Hepatocyte (in vitro differentiated cells): ENCODE measurements around the gene FAM229B. TPM values are rescaled to one million over a fixed set of nuclear protein-coding genes. Genes with fewer than 3 reads are reported as not detected.

Experiments
- DNase-seq: peaks from one replicate; pipeline ENCODE4 v3.0.0-alpha.2; 2016; ENCODE audit warnings: low spot score
- H2AFZ ChIP-seq: fragments of 200-600 bp; sonication (generic); 2 replicates; pipeline ENCODE4 v1.6.0; 2016; ENCODE audit warnings: antibody characterized with exemption, mild to moderate bottlenecking
- H3K27ac ChIP-seq: fragments of 200-600 bp; sonication (generic); 2 replicates; pipeline ENCODE4 v1.5.1; 2016; ENCODE audit warnings: mild to moderate bottlenecking
- H3K27me3 ChIP-seq: fragments of 200-600 bp; sonication (generic); 2 replicates; pipeline ENCODE4 v1.6.1; 2016
- H3K36me3 ChIP-seq: fragments of 200-600 bp; sonication (generic); replicated peaks from 2 replicates; pipeline ENCODE4 v1.5.1; 2016; ENCODE audit warnings: low read depth; ENCODE audit not compliant: insufficient read depth
- H3K4me1 ChIP-seq: fragments of 200-600 bp; sonication (generic); 2 replicates; pipeline ENCODE4 v1.5.1; 2016; ENCODE audit warnings: mild to moderate bottlenecking, moderate library complexity; ENCODE audit not compliant: insufficient read depth
- H3K4me2 ChIP-seq: fragments of 200-600 bp; sonication (generic); 2 replicates; pipeline ENCODE4 v1.6.0; 2016
- H3K4me3 ChIP-seq: fragments of 200-600 bp; sonication (generic); 2 replicates; pipeline ENCODE4 v1.5.1; 2016; ENCODE audit warnings: mild to moderate bottlenecking
- H3K79me2 ChIP-seq: fragments of 200-600 bp; sonication (generic); 2 replicates; pipeline ENCODE4 v1.6.0; 2017; ENCODE audit warnings: mild to moderate bottlenecking
- H3K9me2 ChIP-seq: fragments of 200-600 bp; sonication (generic); replicated peaks from 2 replicates; pipeline ENCODE4 v1.6.0; 2017; ENCODE audit warnings: mild to moderate bottlenecking; ENCODE audit not compliant: insufficient read depth
- H3K9me3 ChIP-seq: fragments of 200-600 bp; sonication (generic); 2 replicates; pipeline ENCODE4 v1.5.1; 2016; ENCODE audit warnings: low read depth, mild to moderate bottlenecking
- H4K20me1 ChIP-seq: fragments of 200-600 bp; sonication (generic); 2 replicates; pipeline ENCODE4 v1.6.0; 2016; ENCODE audit warnings: mild to moderate bottlenecking; ENCODE audit not compliant: insufficient read depth, poor library complexity, severe bottlenecking
- EZH2 ChIP-seq: fragments of 200-600 bp; sonication (generic); IDR thresholded peaks from 2 replicates; pipeline ENCODE4 v1.6.1; 2016; ENCODE audit warnings: antibody characterized with exemption, mild to moderate bottlenecking, borderline replicate concordance
- EZH2phosphoT487 ChIP-seq: fragments of 200-600 bp; sonication (generic); IDR thresholded peaks from one replicate; pipeline ENCODE4 v1.6.1; 2018; ENCODE audit warnings: antibody characterized with exemption, mild to moderate bottlenecking, low read depth, moderate library complexity; ENCODE audit not compliant: unreplicated experiment, severe bottlenecking
- WGBS: methylation state at CpG from one replicate; pipeline ENCODE4 v1.1.6; 2016; ENCODE audit warnings: low lambda C conversion rate; ENCODE audit errors: missing lambda C conversion rate; 5-methylcytosine and 5-hydroxymethylcytosine counted together
- polyA plus RNA-seq: library from polyadenylated mRNA; unstranded; fragments of >200 nt; fragmentation: Nextera tagmentation; extraction: Ambion mirVana; gene quantifications from 2 replicates; pipeline ENCODE4 v1.2.1, GENCODE V29; 2016
- total RNA-seq: library from RNA; depleted of rRNA; stranded (reverse); fragments of >200 nt; gene quantifications from 2 replicates; pipeline ENCODE4 v1.2.3, GENCODE V29; 2014
- TF ChIP-seq, protein P1 (sequence below): fragments of 200-600 bp; sonication (generic); IDR thresholded peaks from 2 replicates; pipeline ENCODE4 v1.5.1; 2016; ENCODE audit warnings: antibody characterized with exemption, mild to moderate bottlenecking; ENCODE audit not compliant: poor library complexity

The FAM229B gene
- total and polyA plus RNA-seq, 2 experiments from 2014 or later = 3.4 to 25.3 TPM

DNA sequence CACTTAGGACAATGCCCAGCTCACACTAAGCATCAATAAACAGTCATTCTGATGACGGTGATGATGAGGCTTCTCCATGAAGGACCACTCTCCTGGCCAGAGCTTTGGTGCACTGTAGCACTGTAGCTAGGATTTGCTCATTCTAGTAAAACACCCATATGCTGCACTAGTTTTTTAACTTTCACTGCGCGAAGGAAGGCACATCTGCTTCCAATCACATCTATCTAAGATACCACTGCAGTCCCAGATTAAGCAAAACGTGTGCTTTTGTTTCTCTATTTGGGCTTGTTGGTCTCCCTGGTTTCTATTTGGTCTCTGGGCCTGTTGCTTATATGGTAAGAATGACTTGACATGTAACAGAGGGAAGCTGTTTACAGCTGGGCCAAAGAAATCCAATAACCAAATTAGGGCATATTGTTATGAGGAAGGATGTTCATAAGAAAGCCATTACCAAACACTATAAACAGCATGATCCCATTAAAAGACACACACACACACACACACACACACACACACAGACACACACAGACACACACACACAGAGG lies 62.4 kb downstream of the FAM229B start:
- Histone ChIP-seq H3K27ac (peak overlapping the region; percentile 80), H3K4me3 (no peak overlapping the region), H3K79me2 (no peaks in the 10 kb centered on the region), H3K4me1 (no peaks in the 10 kb centered on the region), H3K9me3 (no peaks in the 10 kb centered on the region), H3K27me3 (no peaks in the 10 kb centered on the region), H2AFZ (no peak overlapping the region), H3K36me3 (no peaks in the 10 kb centered on the region), H3K4me2 (no peak overlapping the region), H3K9me2 (no peaks in the 10 kb centered on the region), H4K20me1 (no peaks in the 10 kb centered on the region)
- DNase-seq = peak; percentile 28
- no peak for TF ChIP-seq EZH2
- TF ChIP-seq, protein P1, sequence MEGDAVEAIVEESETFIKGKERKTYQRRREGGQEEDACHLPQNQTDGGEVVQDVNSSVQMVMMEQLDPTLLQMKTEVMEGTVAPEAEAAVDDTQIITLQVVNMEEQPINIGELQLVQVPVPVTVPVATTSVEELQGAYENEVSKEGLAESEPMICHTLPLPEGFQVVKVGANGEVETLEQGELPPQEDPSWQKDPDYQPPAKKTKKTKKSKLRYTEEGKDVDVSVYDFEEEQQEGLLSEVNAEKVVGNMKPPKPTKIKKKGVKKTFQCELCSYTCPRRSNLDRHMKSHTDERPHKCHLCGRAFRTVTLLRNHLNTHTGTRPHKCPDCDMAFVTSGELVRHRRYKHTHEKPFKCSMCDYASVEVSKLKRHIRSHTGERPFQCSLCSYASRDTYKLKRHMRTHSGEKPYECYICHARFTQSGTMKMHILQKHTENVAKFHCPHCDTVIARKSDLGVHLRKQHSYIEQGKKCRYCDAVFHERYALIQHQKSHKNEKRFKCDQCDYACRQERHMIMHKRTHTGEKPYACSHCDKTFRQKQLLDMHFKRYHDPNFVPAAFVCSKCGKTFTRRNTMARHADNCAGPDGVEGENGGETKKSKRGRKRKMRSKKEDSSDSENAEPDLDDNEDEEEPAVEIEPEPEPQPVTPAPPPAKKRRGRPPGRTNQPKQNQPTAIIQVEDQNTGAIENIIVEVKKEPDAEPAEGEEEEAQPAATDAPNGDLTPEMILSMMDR = no peak
- no peak for TF ChIP-seq EZH2phosphoT487
- 49% methylated on average over 4 of the region's 4 CpGs for WGBS

DNA sequence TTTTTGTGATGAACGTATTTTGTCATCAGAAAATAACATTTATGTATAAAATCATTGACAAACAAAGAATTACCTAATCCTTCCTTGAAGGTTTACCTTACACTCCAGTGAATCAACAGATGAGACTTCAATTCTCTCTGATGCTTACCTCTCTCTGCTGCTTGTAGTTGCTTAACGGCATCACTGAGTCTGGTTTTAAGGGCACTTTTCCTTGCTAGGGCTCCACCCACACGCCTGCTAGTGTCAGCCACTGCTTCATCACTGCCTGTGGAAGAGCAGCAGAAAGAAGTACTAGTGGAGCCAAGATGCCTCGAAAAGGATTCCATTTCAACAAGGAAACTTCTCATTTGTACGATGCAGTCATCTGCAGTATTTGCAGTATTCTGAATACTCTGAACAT lies 63.0 kb downstream of the FAM229B start:
- no peaks in the 10 kb centered on the region for H3K27me3 ChIP-seq
- peak overlapping the region; percentile 53 for H3K27ac ChIP-seq
- 64% methylated on average over 5 of the region's 5 CpGs for WGBS
- no peaks in the 10 kb centered on the region for H3K9me3 ChIP-seq
- H3K79me2 ChIP-seq = no peaks in the 10 kb centered on the region
- H3K36me3 ChIP-seq = no peaks in the 10 kb centered on the region
- no peaks in the 10 kb centered on the region for H4K20me1 ChIP-seq
- H3K9me2 ChIP-seq = no peaks in the 10 kb centered on the region
- no peak overlapping the region for H3K4me2 ChIP-seq
- no peaks in the 10 kb centered on the region for H3K4me1 ChIP-seq
- H3K4me3 ChIP-seq = no peak overlapping the region
- TF ChIP-seq EZH2phosphoT487 (no peak), EZH2 (no peak)
- TF ChIP-seq, protein P1 = no peak
- no peak overlapping the region for H2AFZ ChIP-seq
- DNase-seq = peak; percentile 15

Other genes starting within 250 kb of the FAM229B start
- gene FYN, start 214.1 kb upstream of the FAM229B start, total RNA-seq = 40.0 and 65.7 TPM in 2 replicates
- 63.7 and 70.1 TPM in 2 replicates for gene FYN, start 214.1 kb upstream of the FAM229B start, polyA plus RNA-seq
- gene CCN6, start 33.5 kb upstream of the FAM229B start, total RNA-seq = not detected in 2 replicates
- 0.12 and 0.24 TPM in 2 replicates for gene CCN6, start 33.5 kb upstream of the FAM229B start, polyA plus RNA-seq
- 20.3 and 20.4 TPM in 2 replicates for gene TUBE1, start 109 bp upstream of the FAM229B start, total RNA-seq
- 9.1 and 14.4 TPM in 2 replicates for gene TUBE1, start 109 bp upstream of the FAM229B start, polyA plus RNA-seq
- 18.9 and 19.1 TPM in 2 replicates for gene LAMA4, start 167.0 kb downstream of the FAM229B start, total RNA-seq
- gene LAMA4, start 167.0 kb downstream of the FAM229B start, polyA plus RNA-seq = 8.4 and 14.1 TPM in 2 replicates